ENCODE results near the gene TST. TPM values are rescaled to one million over a fixed set of nuclear protein-coding genes. Genes with fewer than 3 reads are reported as not detected.
A peak's percentile ranks its signal among the peaks of the same experiment; 100 is the strongest.

The TST gene
- total RNA-seq, 4 donors from 2014 or later, result 60.8 to 163 (median 82.9) TPM

DNA sequence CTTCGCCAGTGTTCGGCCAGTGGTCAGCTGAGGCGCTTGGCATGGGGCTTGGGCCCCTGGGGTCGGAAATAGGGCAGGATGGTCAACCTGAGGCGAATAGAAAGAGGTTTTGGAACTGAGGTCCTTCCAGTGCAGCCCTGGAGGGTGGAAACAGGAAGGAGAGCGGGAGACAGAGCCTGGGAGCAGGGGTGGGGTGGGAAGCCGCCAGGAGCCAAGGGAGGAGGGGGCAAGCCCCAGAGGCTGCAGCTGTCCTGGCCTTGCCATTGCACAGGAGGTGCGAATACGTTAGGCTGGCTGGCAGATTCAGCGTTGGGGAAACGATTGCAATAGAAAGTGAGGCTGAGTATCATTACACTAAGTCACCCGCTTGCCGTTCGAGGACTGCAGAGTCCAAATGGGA is 18.4 kb upstream of the TST start:
- Histone ChIP-seq H3K27me3 (peaks cover 0 to 15% (median 0%) of the 10 kb centered on the region in 4 donors), H3K36me3 (no peaks in the 10 kb centered on the region), H3K27ac (no peak overlapping the region), H3K4me3 (no peak overlapping the region), H3K4me1 (peaks cover 0 to 19% (median 11%) of the 10 kb centered on the region in 3 donors), H3K9me3 (no peaks in the 10 kb centered on the region)
- TF ChIP-seq, protein P1, sequence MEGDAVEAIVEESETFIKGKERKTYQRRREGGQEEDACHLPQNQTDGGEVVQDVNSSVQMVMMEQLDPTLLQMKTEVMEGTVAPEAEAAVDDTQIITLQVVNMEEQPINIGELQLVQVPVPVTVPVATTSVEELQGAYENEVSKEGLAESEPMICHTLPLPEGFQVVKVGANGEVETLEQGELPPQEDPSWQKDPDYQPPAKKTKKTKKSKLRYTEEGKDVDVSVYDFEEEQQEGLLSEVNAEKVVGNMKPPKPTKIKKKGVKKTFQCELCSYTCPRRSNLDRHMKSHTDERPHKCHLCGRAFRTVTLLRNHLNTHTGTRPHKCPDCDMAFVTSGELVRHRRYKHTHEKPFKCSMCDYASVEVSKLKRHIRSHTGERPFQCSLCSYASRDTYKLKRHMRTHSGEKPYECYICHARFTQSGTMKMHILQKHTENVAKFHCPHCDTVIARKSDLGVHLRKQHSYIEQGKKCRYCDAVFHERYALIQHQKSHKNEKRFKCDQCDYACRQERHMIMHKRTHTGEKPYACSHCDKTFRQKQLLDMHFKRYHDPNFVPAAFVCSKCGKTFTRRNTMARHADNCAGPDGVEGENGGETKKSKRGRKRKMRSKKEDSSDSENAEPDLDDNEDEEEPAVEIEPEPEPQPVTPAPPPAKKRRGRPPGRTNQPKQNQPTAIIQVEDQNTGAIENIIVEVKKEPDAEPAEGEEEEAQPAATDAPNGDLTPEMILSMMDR (IDR thresholded peaks at IDR 0.05), result no peak
- no peak for TF ChIP-seq POLR2A (IDR thresholded peaks at IDR 0.05)
- DNase-seq, result no peak
- intact Hi-C loops (cut with DNase I), result no loop called here
- WGBS, 2 donors, result 49 to 68% methylated on average over 11 to 14 of the region's 14 CpGs

GRCh38 chr22:37036655-37037377 is 17.6 kb upstream of the TST start:
- Histone ChIP-seq H3K27me3 (peaks cover 0 to 15% (median 0%) of the 10 kb centered on the region in 4 donors), H3K4me1 (peaks cover 7 to 27% (median 17%) of the 10 kb centered on the region in 3 donors), H3K36me3 (no peaks in the 10 kb centered on the region), H3K9me3 (no peaks in the 10 kb centered on the region), H3K27ac (no peak overlapping the region), H3K4me3 (no peak overlapping the region)
- TF ChIP-seq, protein P1 (IDR thresholded peaks at IDR 0.05), result no peak
- no peak for TF ChIP-seq POLR2A (IDR thresholded peaks at IDR 0.05)
- intact Hi-C loops (cut with DNase I), result no loop called here
- WGBS, 2 donors, result 80 to 88% methylated on average over 9 of the region's 11 CpGs
- no peak for DNase-seq

GRCh38 chr22:37033605-37034430 is 14.6 kb upstream of the TST start:
- 90 to 91% methylated on average over 19 to 20 of the region's 23 CpGs for WGBS, 2 donors
- H3K27ac ChIP-seq, result no peak overlapping the region
- no peaks in the 10 kb centered on the region for H3K9me3 ChIP-seq
- intact Hi-C loops (cut with DNase I), result no loop called here
- peaks cover 0 to 15% (median 0%) of the 10 kb centered on the region in 4 donors for H3K27me3 ChIP-seq
- no peak overlapping the region for H3K4me3 ChIP-seq
- DNase-seq, result no peak
- peaks cover 12 to 26% (median 14%) of the 10 kb centered on the region in 3 donors for H3K4me1 ChIP-seq
- no peak for TF ChIP-seq POLR2A (IDR thresholded peaks at IDR 0.05)
- TF ChIP-seq, protein P1 (IDR thresholded peaks at IDR 0.05), result no peak
- peaks cover 0 to 23% (median 7%) of the 10 kb centered on the region in 3 donors for H3K36me3 ChIP-seq

DNA sequence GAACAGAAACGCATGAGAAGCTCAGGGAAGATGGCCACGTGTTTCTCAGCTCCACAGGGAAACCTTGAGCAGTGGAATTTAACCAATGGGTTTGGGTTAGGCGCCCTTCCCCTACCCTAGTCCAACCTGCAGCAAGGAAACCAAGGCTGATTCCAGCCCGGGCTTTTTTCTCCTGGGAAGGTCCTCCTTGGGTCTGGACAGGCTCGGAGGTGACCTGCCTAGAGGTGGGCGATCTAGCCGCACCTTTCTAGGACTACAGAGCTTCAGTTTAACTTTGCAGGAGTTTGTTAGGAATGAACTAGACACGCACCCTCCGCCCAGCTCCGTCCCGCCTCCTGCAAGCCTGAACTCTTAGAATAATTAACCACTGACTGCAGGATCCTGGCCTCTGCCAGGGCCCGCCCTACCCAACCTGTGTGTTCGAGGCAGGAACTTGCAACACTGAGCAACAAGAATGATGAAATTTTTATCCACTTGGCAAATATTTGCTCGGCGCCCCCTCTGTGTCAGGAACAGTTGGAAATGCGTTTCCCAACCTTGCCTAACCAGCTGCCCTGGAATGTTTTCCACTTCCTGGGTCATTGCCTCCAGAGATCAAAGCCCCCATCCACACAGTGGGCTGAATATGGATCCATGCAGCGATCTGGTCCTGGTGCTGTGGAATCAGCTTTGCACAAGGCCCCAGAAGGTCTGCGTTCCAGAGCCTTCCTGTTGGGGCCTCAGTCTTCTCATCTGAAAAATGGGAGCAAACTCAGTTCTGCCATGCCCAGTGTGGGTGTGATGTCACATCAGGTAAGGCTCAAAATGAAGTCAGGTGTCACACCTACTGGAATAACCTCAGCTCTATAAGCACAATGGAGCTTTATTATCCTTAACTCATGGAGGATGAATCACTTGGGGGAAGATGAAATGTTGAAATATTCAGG is 13.6 kb upstream of the TST start:
- Histone ChIP-seq H3K4me1 (peaks cover 12 to 26% (median 14%) of the 10 kb centered on the region in 3 donors), H3K36me3 (peaks cover 0 to 34% (median 13%) of the 10 kb centered on the region in 3 donors), H3K9me3 (no peaks in the 10 kb centered on the region), H3K27me3 (peaks cover 0 to 13% (median 0%) of the 10 kb centered on the region in 4 donors), H3K4me3 (peak overlapping the region in 1 of 4 donors; percentile 35), H3K27ac (peak overlapping the region; percentile 63 to 84 (median 81))
- TF ChIP-seq, protein P1 (IDR thresholded peaks at IDR 0.05), result no peak
- TF ChIP-seq POLR2A (IDR thresholded peaks at IDR 0.05), result peak in 1 of 4 donors; percentile 16
- DNase-seq, result no peak
- 26 to 28% methylated on average over 6 to 16 of the region's 18 CpGs for WGBS, 2 donors
- intact Hi-C loops (cut with DNase I), result no loop called here

All from esophagus squamous epithelium (tissue), 5 donors.